Measurements from ENCODE around the gene SCFD1.

GRCh38 chr14:30624132-30624423 lies 2.0 kb downstream of the SCFD1 start:
- TF ChIP-seq CTCF (IDR thresholded peaks at IDR 0.05) = no peak
- no peak for TF ChIP-seq POLR2A (IDR thresholded peaks at IDR 0.05)
- TF ChIP-seq POLR2AphosphoS5 (IDR thresholded peaks at IDR 0.05) = no peak

Data from transverse colon (tissue), 4 donors.